WTC11 (cell line): ENCODE measurements around the gene SMLR1. TPM values are rescaled to one million over a fixed set of nuclear protein-coding genes. Genes with fewer than 3 reads are reported as not detected.

Source experiments
- ATAC-seq: fragments of 200-7000 bp; cut with Tn5 transposase; 2 replicates; pipeline ENCODE4 v1.10.0; 2021; ENCODE audit warnings: mild to moderate bottlenecking, moderate library complexity
- CTCF ChIA-PET: fragments of 300-600 bp; sonication (Branson Sonifier 250); formaldehyde crosslinking; loops from one replicate; lab custom pipeline; 2021; ENCODE audit warnings: antibody characterized with exemption; lab: Charles Lee
- POLR2A ChIA-PET: fragments of 350-600 bp; sonication (Branson Sonifier 250); formaldehyde crosslinking; loops from one replicate; lab custom pipeline; 2021; ENCODE audit warnings: antibody characterized with exemption; lab: Charles Lee
- DNase-seq: peaks from one replicate; pipeline ENCODE4 v3.0.0; 2021; ENCODE audit warnings: low spot score
- H3K27ac Mint-ChIP-seq: 2 replicates; pipeline ENCODE4 v1.8.0; 2021; ENCODE audit warnings: mixed read lengths
- H3K27me3 Mint-ChIP-seq: 2 replicates; pipeline ENCODE4 v1.8.0; 2021; ENCODE audit warnings: low read depth, mild to moderate bottlenecking, moderate library complexity, mixed read lengths
- H3K36me3 Mint-ChIP-seq: 2 replicates; pipeline ENCODE4 v1.8.0; 2021; ENCODE audit warnings: mixed read lengths
- H3K4me1 Mint-ChIP-seq: 2 replicates; pipeline ENCODE4 v1.8.0; 2022; ENCODE audit warnings: mixed read lengths
- H3K4me3 Mint-ChIP-seq: 2 replicates; pipeline ENCODE4 v1.8.0; 2021; ENCODE audit warnings: mild to moderate bottlenecking, moderate library complexity, mixed read lengths
- H3K9me3 Mint-ChIP-seq: 2 replicates; pipeline ENCODE4 v1.8.0; 2021; ENCODE audit warnings: mixed read lengths
- CREB1 ChIP-seq: sonication (generic); formaldehyde crosslinking; IDR thresholded peaks from 2 replicates; pipeline ENCODE4 v1.8.0; 2023; ENCODE audit warnings: mild to moderate bottlenecking, missing genetic modification reagents
- FOXP4 ChIP-seq: sonication (generic); formaldehyde crosslinking; IDR thresholded peaks from 2 replicates; pipeline ENCODE4 v1.8.0; 2022; ENCODE audit warnings: mild to moderate bottlenecking, missing genetic modification reagents
- GABPB1 ChIP-seq: sonication (generic); formaldehyde crosslinking; IDR thresholded peaks from 2 replicates; pipeline ENCODE4 v1.8.1; 2023; ENCODE audit warnings: mild to moderate bottlenecking, missing genetic modification reagents
- IRF2 ChIP-seq: sonication (generic); formaldehyde crosslinking; IDR thresholded peaks from 2 replicates; pipeline ENCODE4 v1.8.0; 2022; ENCODE audit warnings: low read depth, missing genetic modification reagents, borderline replicate concordance
- KAT7 ChIP-seq: sonication (generic); formaldehyde crosslinking; IDR thresholded peaks from 2 replicates; pipeline ENCODE4 v1.8.1; 2023; ENCODE audit warnings: missing genetic modification reagents, mild to moderate bottlenecking, borderline replicate concordance
- NFE2L1 ChIP-seq: sonication (generic); formaldehyde crosslinking; IDR thresholded peaks from 2 replicates; pipeline ENCODE4 v1.8.1; 2023; ENCODE audit warnings: missing genetic modification reagents
- PREB ChIP-seq: sonication (generic); formaldehyde crosslinking; IDR thresholded peaks from 2 replicates; pipeline ENCODE4 v1.8.1; 2022; ENCODE audit warnings: mild to moderate bottlenecking, missing genetic modification reagents, moderate library complexity, borderline replicate concordance
- RELA ChIP-seq: sonication (generic); formaldehyde crosslinking; IDR thresholded peaks from 2 replicates; pipeline ENCODE4 v1.8.1; 2022; ENCODE audit warnings: missing genetic modification reagents, mild to moderate bottlenecking, borderline replicate concordance
- RORB ChIP-seq: fragments of 250-450 bp; sonication (Bioruptor Pico); IDR thresholded peaks from 2 replicates; pipeline ENCODE4 v1.9.0; 2021; ENCODE audit warnings: mild to moderate bottlenecking
- ZNF138 ChIP-seq: sonication (generic); formaldehyde crosslinking; conservative IDR thresholded peaks from 2 replicates; pipeline ENCODE4 v1.8.1; 2022; ENCODE audit warnings: mild to moderate bottlenecking, moderate library complexity, missing genetic modification reagents
- ZNF219 ChIP-seq: sonication (generic); formaldehyde crosslinking; IDR thresholded peaks from 2 replicates; pipeline ENCODE4 v1.8.0; 2023; ENCODE audit warnings: missing genetic modification reagents, mild to moderate bottlenecking, borderline replicate concordance
- ZNF396 ChIP-seq: fragments of 250-450 bp; sonication (Bioruptor Pico); IDR thresholded peaks from 2 replicates; pipeline ENCODE4 v1.8.0; 2021; ENCODE audit warnings: mild to moderate bottlenecking, moderate library complexity, borderline replicate concordance
- ZNF423 ChIP-seq: fragments of 250-450 bp; sonication (Bioruptor Pico); IDR thresholded peaks from 2 replicates; pipeline ENCODE4 v2.1.2; 2022; ENCODE audit warnings: mild to moderate bottlenecking, moderate library complexity
- ZNF425 ChIP-seq: fragments of 250-450 bp; sonication (Bioruptor Pico); conservative IDR thresholded peaks from 2 replicates; pipeline ENCODE4 v1.9.0; 2021; ENCODE audit warnings: mild to moderate bottlenecking
- total RNA-seq: library from RNA; stranded (reverse); gene quantifications from 3 replicates; pipeline ENCODE4 v1.2.3, GENCODE V29; 2021
- TF ChIP-seq, protein P1 (sequence below): sonication (generic); formaldehyde crosslinking; IDR thresholded peaks from 2 replicates; pipeline ENCODE4 v1.8.0; 2022; ENCODE audit warnings: mild to moderate bottlenecking, missing genetic modification reagents
- TF ChIP-seq, protein P2 (sequence below): fragments of 250-450 bp; sonication (Bioruptor Pico); IDR thresholded peaks from 2 replicates; pipeline ENCODE4 v1.9.0; 2021; ENCODE audit warnings: mild to moderate bottlenecking, borderline replicate concordance

SMLR1 gene
- total RNA-seq, 1 experiment from 2014 or later: not detected

DNA sequence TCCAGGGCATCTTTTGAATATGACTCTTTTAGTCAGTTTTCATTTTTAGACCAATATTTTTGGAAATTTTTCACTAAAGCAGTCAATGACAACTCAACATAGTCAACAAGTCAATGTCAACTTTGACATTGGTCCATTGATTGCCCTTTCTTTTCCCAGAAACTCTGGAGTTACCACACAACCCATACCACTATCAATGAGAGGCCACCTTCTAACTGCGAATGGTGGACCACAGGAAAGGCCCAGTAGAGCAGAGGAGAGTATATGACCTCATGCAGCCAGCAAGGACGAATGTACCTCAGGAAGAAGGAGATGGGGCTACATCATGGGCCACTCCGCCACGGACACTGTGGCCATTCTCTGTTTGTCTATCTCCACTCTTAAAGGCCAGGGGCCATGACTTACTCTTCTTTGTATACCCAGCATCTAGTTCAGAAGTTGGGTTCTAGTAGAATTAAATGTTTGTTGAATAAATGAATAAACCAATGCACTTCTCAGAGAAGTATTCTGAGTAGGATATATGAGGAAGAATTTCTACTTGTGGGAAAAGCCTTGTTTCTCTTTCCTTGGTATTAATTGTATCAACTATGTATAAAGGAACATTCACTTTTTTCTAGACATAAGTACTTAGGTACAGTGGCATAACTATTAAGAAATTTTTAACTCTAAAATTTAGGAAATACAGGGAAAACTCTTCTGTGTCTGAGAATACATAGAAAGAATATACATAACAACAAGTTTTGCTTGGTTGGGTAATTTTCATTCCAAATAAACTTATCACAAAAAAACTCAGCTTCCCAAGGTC lies 562 bp upstream of the SMLR1 start (continued):
- TF ChIP-seq NFE2L1 (no peak), RELA (no peak)
- TF ChIP-seq, all 79 proteins: peak for 0

GRCh38 chr6:130829333-130829910 lies 2.2 kb downstream of the SMLR1 start:
- ChIA-PET POLR2A (no interaction called here), CTCF (no interaction called here)
- peaks cover 8% of the 10 kb centered on the region for H3K9me3 Mint-ChIP-seq

GRCh38 chr6:130831607-130832006 lies 4.4 kb downstream of the SMLR1 start:
- no peak for ATAC-seq
- H3K9me3 Mint-ChIP-seq: peaks cover 1% of the 10 kb centered on the region
- H3K4me3 Mint-ChIP-seq: no peak overlapping the region
- no peak overlapping the region for H3K27ac Mint-ChIP-seq
- peaks cover under 1% of the 10 kb centered on the region for H3K4me1 Mint-ChIP-seq
- no peak for DNase-seq
- TF ChIP-seq KAT7 (CRISPR knock-in tag) (no peak), CREB1 (CRISPR knock-in tag) (no peak), ZNF396 (no peak), ZNF425 (CRISPR knock-in tag) (no peak), RORB (no peak), ZNF219 (CRISPR knock-in tag) (no peak), ZNF423 (CRISPR knock-in tag) (no peak), IRF2 (no peak), ZNF138 (no peak), FOXP4 (no peak), PREB (CRISPR knock-in tag) (no peak), RELA (no peak)
- TF ChIP-seq, protein P1, sequence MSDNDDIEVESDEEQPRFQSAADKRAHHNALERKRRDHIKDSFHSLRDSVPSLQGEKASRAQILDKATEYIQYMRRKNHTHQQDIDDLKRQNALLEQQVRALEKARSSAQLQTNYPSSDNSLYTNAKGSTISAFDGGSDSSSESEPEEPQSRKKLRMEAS: no peak
- ChIA-PET POLR2A (no interaction called here), CTCF (no interaction called here)
- no peaks in the 10 kb centered on the region for H3K27me3 Mint-ChIP-seq
- H3K36me3 Mint-ChIP-seq: no peaks in the 10 kb centered on the region

More at GRCh38 chr6:130829333-130829910, 2.2 kb downstream of the SMLR1 start:
- H3K4me3 Mint-ChIP-seq: no peak overlapping the region
- H3K27ac Mint-ChIP-seq: no peak overlapping the region
- peaks cover 19% of the 10 kb centered on the region for H3K4me1 Mint-ChIP-seq
- no peaks in the 10 kb centered on the region for H3K27me3 Mint-ChIP-seq
- ATAC-seq (no peak), DNase-seq (no peak)
- H3K36me3 Mint-ChIP-seq: no peaks in the 10 kb centered on the region
- TF ChIP-seq, protein P2, sequence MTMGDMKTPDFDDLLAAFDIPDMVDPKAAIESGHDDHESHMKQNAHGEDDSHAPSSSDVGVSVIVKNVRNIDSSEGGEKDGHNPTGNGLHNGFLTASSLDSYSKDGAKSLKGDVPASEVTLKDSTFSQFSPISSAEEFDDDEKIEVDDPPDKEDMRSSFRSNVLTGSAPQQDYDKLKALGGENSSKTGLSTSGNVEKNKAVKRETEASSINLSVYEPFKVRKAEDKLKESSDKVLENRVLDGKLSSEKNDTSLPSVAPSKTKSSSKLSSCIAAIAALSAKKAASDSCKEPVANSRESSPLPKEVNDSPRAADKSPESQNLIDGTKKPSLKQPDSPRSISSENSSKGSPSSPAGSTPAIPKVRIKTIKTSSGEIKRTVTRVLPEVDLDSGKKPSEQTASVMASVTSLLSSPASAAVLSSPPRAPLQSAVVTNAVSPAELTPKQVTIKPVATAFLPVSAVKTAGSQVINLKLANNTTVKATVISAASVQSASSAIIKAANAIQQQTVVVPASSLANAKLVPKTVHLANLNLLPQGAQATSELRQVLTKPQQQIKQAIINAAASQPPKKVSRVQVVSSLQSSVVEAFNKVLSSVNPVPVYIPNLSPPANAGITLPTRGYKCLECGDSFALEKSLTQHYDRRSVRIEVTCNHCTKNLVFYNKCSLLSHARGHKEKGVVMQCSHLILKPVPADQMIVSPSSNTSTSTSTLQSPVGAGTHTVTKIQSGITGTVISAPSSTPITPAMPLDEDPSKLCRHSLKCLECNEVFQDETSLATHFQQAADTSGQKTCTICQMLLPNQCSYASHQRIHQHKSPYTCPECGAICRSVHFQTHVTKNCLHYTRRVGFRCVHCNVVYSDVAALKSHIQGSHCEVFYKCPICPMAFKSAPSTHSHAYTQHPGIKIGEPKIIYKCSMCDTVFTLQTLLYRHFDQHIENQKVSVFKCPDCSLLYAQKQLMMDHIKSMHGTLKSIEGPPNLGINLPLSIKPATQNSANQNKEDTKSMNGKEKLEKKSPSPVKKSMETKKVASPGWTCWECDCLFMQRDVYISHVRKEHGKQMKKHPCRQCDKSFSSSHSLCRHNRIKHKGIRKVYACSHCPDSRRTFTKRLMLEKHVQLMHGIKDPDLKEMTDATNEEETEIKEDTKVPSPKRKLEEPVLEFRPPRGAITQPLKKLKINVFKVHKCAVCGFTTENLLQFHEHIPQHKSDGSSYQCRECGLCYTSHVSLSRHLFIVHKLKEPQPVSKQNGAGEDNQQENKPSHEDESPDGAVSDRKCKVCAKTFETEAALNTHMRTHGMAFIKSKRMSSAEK (CRISPR knock-in tag): no peak
- TF ChIP-seq GABPB1 (CRISPR knock-in tag): peak; percentile 39; the same call in 1 of the 2 replicates
